Measurements from ENCODE around the gene GREB1L.
A peak's percentile ranks its signal among the peaks of the same experiment; 100 is the strongest.

Gene GREB1L

DNA sequence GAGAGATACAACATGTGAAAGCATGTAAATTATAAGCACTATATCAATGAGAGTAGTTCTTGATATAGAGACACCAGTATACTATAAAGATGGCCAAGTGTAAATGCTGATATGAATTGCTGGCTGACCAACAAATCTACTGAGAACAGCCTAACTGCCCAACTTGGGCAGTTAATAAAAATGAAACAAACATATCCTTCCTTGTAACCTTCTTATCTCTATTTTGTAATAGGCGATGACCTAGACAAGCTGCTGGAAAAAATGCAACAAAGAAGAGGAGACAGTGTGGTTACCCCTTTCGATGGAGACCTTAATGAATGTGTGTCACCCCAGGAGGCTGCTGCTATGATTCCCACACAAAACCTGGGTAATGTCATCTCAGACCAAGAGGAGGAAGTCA lies 209.8 kb downstream of the GREB1L start:
- DNase-seq: no peak

DNA sequence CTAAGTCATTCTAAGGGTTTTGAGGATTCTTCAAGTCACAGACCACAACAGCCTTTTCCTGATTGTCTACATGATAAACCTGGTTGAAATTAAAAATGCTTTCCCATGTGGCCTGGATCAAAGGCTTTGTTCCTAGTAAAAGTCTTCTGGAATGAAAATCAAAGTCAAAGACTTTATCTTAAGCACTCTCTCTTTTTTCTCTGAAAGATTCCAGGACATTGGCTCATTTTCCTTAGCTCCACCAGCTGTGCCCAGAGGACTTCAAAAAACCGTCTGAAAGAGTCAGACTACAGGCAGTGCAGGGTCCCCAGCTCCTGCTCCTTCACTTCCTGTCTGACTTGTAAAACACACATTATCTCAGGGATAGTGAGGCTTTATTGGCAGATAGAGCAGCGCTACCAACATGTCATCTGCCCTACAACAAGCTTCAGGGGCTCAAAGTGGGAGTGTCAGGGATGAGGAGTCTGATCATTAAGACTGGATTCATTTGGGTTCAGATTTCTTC lies 210.3 kb downstream of the GREB1L start:
- DNase-seq: no peak

DNA sequence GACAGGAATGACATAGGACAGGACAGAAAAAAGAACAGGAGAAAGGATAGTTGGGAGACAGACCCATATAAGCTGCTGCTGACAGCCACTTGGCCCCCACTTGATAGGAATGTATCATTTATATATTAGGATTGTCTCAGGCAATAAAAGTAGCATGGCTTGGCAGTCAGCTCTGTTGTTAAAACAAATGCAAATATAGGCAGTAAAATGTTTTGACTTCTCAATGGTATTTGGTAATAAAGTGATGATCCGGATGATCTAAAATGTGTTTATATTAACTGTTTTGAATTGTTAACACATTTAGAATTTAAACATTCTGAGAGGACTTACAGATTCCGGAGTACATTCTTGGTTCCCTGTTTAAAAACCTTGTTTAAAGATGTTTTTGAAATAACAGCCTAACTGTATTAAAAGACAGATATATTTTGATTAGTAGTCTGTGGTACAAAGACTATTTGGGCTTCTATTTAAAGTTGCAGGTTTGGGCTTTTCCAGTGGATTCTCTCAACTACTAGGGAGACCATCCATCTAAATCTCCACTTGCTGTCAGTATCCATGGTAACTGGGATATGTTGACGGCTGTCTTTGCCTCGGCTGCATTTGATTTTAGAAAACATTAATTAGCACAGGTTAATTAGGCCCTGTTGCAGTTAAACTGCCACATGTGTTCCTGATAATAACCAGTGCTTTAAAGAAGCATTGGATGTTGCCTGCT lies 210.9 kb downstream of the GREB1L start:
- DNase-seq: no peak

DNA sequence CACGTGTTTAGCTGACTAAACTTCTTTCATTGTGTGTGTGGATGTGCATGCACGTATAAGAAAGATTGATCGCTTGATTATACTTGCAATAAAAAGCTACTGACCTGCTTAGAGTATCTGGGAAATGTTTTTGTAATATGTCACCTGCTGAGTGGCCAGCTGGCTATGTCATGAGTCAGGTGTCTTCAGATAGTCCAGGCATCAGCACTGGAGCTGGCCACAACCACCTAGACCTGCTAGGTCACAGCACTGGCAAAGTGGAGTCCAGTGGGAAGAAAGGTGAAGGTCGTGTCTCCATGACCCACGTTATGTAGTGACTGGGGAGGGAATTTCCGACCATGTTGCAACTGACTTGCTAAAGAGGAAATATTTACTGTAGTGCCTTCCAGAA lies 211.5 kb downstream of the GREB1L start:
- peak; percentile 75 for DNase-seq

DNA sequence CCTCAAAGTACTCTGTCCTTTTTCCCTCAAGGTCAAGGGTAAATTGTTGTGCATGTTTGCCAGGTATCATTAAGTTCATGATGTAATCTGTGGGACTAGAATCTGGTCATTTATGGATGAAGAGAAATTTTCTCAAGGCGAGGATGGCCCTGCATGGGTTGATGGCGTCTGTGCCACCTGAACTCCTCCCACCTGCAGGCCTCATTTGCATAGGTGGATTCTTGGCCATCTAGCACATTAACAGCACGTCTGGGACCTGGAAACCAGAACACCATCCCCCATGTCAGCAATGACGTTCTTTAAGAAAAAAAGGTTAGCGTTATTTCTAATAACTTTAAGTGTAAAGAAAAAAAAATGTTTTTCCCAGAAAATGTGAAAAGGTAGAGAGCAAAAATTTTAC lies 212.7 kb downstream of the GREB1L start:
- no peak for DNase-seq

DNA sequence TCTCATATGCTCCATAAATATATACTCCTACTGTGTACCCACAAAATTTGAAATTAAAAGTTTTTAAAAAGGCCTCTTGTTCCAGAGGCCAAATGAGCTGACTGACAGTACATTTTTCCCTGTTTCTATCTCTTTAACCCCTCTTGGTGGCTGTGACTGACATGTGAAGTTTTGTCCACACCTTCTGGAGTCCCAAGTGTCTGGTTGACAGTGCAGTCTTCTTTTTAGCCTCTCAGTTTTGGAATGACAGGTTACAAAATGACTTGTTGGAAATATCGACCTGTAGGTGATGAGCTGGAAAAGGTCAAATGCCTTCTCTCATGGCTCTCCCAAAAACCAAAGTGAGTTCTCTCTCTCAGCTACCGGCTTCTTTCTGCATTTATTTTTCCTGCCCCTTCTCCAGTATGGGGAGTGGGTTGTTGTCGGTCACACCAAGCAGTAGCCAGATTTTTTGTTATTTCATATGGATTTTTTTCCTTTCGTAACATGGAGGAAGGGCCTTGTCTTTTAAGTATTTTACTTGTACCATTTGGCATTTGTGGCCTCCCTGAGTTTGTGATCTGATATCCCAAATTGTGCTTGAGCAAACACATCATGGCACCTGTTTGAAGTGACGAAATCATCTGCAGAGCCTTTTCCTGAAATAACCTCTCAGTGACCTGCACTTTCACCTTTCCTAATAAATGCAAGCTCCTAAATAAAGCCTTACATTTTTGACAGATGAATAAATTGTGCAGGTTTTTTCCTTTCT lies 214.6 kb downstream of the GREB1L start:
- peak; percentile 21 for DNase-seq

DNA sequence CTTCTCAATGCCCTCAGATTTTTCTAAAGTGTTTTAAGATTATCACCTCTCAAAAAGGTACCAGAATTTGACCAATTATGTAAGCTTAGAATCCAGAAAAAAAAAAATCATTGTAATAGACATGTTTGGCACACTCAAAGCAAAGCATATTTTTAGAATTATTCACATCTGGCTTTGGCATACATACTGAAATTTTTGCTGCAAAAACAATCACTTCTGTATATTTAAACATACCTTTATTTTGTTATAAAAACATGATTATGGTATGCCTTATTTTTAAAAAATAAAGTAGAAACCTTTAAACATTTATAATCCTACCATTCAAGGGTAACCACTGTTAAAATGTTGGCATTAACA lies 215.1 kb downstream of the GREB1L start:
- no peak for DNase-seq

DNA sequence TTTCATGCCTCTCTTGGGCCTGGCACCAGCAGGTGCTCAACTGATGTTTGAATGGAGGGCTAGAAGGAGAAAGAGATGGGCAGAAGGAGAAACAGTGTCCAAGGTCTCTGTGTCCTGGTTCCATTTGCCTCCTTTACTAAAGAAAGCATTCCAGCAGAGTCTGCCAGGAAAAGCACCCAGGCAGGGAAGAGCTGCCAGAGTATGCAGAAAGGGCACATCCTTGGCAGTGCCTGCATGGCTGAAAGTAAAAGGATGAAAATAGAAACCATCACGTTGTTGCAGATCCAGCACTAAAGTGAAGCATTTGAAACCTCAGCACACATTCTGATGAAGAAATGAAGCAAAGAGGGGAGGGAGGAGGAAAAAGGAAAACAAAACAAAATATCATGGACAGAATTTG lies 216.3 kb downstream of the GREB1L start:
- no peak for DNase-seq

DNA sequence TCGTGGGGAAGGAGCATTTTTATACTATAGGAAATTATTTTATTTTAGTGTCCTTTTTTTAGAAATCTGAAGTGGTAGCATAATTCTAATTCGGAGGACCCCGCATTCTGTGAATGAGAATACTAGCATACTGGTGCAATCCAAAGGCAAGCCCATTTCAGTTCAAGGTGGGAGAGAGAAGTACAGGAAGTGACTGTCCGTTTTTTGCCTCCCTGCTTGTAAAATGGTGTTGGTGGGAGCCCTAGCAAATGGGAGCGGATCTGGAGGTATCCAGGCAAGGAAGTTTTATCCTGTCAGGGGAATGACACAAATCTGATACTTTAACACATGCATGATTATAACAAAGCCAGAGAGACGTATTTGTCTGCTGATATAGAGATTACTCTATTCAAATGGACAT lies 216.8 kb downstream of the GREB1L start:
- no peak for DNase-seq

DNA sequence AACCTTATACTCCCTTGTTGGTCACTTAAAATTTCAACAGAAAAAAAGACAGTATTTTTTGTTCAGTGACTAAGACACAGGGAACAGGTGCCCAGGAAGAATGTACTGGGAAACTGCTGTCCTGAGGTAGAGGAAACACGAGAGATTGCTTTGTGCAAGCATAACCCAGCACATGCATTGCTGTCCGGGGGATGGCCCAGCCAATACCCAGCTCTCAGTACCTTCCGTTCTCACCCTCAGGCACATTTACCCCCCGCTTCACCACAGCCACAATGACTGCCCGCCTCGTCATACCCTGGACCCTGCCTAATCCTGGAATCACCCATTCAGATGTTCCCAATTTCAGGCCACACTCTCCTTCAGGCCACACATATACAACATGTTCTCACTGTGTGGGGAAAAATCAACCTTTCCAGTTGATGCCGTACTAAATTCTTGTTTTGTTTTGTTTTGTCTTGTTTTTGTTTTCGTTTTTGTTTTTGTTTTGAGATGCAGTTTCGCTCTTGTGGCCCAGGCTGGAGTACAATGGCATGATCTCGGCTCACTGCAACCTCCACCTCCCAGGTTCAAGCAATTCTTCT lies 217.8 kb downstream of the GREB1L start:
- DNase-seq: no peak

DNA sequence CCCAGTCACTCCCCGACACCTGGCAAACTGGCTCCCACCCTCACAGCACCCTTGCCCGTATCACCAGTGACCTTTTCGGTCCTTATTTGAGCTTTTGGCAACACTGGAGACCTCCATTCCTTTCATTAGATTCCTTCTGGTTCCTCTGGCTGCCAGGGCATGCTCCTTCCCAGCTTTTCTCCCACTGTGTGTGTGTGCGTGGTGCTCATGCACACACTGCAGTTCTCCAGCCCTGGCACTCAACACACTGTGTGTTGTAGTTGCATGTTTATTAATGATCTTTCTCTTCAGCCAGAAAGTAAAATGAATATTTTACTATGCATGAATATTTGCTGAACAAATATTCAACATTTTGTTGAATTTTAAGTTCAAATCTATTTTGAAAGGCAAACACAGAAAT lies 219.4 kb downstream of the GREB1L start:
- DNase-seq: no peak

DNA sequence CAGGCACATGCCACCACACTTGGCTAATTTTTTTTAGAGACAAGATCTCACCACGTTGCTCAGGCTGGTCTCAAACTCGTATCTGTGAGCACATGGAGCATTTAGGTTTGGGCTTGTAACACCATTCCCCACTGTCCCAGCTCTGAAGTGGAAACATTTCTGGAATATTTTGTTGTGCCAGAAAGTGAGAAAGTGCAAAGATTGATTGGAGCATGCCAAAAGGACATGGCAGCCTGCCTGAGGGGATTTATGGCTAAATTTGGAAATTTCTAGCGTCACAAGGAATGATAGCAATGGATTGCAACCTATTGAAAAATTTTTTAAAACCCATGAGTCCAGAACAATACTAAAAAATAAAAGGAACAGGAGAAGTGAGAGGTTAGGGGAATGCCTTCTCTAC lies 221.7 kb downstream of the GREB1L start:
- no peak for DNase-seq

DNA sequence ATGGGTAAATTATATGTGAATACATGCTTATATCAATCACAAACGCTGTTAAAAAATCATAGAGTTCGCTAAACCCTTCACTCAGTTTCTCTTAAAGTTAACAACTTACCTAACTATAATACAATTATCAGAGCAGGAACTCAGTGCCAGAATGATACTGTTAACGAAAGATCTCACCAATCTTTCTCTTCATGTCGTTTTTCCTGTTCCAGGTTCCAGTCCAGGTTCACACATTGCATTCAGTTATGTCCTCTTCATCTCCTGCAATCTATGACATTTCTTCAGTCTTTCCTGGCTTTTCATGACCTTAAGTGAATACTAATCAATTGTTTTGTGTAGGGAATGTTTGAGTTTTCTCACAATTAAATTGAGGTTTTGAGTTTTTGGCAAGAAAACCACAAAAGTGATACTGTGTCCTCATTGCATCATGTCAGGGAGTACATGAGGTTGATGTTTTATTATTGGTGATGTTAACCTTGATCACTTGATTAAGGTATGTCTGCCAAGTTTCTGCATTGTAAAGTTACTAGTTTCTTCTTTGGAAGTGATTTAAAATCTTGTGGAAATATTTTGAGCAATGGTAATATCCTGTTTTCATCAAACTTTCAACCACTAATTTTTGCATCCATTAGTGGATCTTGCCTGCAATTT lies 226.6 kb downstream of the GREB1L start:
- DNase-seq: no peak

DNA sequence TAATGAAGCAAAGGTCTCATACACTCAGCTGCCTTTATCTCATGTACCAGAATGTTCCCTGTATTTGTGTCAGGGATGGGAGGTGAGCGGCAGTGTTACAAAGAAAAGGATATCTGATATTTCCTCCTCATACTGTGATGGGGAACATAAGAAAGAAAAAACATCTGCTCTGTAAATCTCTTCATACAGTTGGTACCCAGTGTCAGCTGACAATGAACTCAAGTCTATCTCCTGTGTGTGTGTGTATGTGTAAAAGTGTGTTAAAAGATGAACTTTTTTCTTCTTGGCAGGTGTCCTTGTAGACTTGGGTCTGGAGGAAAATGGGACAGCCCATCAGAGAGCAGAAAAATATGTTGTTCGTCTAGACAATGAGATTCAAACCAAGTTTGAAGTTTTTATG lies 230.7 kb downstream of the GREB1L start:
- DNase-seq: peak; percentile 21

DNA sequence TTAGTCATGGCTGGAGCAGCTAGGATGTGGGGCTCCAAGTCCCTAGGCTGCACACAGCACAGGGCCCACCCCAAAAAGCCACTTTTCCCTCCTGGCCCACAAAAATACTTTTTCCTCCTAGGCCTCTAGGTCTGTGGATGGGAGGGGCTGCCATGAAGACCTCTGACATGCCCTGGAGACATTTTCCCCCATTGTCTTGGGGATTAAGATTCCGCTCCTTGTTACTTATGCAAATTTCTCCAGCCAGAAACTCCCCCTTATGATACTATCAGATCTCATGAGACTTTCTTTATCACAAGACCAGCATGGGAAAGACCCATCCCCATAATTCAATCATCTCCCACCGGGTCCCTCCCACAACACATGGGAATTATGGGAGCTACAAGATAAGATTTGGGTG lies 232.6 kb downstream of the GREB1L start:
- no peak for DNase-seq

DNA sequence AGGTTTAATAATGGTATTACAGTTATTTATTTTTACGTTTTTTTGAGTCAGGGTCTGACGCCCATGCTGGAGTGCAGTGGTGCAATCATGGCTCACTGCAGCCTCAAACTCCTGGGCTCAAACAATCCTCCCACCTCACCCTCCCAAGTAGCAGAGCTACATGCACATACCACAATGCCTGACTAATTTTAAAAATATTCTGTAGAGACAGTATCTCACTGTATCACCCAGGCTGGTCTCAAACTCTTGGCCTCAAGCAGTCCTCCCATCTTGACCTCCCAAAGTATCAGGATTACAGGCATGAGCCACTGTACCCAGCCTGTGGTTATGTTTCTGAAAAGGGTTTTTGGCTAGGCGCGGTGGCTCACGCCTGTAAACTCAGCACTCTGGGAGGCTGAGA lies 237.7 kb downstream of the GREB1L start:
- no peak for DNase-seq

DNA sequence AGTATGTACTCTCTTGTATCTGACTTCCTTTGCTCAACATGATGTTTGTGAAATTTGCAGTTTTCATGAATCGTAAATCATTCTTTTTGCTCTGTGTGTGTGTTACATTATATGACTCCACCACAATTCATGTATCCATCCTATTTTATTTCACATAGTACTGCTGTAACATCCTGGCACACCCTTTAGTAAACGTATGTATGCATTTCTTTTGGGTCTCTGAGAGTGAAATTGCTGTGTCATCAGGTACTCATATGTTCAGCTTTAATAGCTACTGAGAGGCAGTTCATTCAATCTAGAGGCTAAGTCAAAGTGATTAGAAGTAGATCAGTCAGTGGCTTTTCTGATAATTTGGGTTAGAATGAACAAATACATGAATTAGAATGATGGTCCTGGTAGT lies 239.7 kb downstream of the GREB1L start:
- no peak for DNase-seq

DNA sequence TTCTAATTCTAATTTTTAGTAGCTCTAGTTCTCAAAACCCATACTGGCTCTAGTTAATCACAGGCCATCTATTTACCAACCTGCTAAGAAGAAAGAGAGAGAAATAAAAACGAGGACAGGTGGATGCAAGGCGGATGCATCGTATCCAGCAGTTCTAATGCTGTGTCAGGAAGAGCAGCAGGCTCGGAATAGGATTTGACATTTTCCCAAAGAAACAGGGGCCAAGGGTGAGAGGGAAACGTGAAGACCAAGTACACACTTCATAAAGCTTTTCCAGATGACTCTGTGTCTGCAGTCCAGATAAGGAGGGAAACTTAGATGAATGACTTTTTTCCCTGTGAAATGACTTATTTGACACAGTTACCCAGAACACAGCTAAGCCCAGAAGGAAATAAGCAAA lies 241.0 kb downstream of the GREB1L start:
- no peak for DNase-seq

DNA sequence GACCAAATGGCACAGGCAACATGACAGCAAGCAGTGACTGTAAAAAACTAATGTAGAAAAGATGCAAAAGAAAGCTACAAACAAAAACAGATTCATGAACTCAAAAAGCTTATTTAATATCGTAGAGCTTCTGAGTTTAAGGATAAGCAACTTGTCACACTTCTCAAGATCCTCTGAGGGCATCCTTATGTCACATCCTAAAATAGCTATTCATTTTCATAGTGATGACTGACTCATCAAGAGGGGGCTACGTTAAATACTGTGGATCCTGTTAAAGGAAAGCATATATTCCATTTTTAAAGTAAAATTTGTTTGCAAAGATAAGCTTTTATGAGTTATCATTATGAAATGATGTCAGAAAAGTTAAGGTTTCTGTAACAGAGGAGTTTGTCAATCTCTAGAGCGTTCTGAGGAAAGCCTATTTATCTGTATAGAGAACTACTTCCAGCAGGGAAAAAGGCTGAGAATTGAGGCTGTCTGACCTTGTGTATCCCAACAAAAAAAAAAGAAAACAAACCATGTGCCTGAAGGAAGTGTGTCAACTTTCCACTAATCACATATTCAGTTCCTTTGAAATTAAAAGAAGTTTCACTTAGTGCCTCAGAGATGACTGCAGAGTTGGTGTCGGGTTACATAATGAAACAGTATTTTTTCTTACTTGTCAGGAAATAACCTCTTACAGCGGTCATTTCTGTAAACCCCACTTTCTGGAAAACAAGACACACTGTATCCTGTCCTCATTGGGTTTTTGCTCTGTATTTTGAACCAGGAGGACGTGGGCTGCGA lies 243.0 kb downstream of the GREB1L start:
- no peak for DNase-seq

DNA sequence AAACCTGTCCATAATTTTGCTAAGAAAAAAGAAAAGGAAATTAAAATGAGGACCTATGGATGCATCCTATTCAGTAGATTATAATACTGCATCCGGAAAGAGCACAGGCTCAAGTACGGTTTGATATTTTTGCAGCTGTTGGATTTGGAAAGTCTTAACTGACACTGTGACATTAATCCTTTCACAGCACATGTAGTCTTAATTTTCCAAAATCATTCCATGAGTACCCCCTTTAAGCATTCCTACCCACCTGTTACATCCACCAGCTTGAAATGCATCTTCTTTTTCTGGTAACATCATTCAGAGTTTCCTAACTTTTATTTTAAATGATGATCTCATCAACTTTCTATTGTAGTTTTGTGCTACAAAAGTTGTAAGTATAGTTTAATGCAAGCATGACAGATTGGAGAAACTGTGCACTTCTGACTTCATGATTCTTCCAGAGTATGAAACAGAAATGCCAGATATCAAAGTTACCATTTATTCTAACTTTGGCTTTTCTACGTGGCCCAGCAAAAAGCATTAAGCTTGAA lies 244.9 kb downstream of the GREB1L start:
- DNase-seq: no peak

DNA sequence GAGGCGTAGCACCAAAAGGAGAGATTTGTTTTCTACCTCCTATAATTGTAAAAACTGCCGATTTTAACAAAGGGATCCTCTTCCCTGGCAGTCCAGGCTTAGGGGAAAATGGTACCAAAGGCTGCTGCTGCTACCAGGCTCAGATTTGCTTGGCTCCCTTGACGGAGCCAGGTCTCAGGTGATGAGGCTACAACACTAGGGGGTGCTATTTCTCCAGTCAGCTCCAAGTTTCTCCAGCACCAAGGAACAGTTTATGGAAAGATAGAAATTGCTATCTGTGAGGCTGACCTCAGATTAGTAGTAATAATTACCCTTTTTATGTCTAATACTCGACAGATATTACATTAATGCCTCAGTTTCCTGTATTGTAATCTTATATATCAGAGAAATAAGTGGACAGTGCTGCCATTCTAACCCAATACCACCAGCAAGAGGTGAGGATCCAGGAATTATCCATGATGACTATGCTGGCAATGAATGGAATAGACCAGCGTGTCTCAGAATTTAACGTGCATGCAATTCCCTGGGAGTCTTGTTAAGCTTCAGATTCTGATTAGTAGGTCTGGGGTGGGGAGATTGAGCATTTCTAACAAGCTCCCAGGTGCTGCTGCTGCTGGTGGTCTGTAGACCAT lies 247.2 kb downstream of the GREB1L start:
- peak; percentile 74 for DNase-seq

DNA sequence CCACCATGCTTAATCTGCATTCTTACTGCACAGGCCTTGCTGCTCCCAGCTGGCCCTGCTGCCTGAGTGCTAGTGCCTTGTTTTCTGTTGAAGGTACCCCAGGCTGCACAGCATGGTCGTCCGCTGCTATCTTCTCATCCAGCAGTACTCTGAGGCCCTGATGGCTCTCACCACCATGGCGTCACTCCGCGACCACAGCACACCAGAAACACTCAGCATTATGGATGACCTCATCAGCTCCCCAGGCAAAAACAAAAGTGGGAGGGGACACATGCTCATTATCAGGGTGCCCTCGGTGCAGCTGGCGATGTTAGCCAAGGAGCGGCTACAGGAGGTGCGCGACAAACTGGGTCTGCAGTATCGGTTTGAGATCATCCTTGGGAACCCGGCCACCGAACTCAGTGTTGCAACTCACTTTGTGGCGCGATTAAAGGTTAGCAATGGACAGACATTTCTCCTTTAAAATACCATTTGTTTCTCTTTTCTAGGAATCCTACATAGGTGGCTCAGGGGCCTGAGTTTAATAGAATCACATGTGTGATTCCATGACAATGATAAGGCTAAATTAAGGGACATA lies 248.0 kb downstream of the GREB1L start:
- peak; percentile 11 for DNase-seq
